Natural killer cell (primary cell): Measurements from ENCODE around the gene RAI1. TPM values are rescaled to one million over a fixed set of nuclear protein-coding genes. Genes with fewer than 3 reads are reported as not detected.
A peak's percentile ranks its signal among the peaks of the same experiment; 100 is the strongest.

Experiments
- ATAC-seq, 3 donors: fragments of 150-1000 bp in 2 of 3; fragments of 200-7000 bp in 1 of 3; cut with Tn5 transposase; 1 replicate in 1 of 3; 2 replicates in 2 of 3; pipeline ENCODE4 v1.10.0; 2021; ENCODE audit warnings: mild to moderate bottlenecking in 2 of 3, moderate library complexity in 2 of 3
- DNase-seq, 2 donors: peaks; one replicate each; pipeline versions ENCODE4 v3.0.0 to v3.0.0-alpha.2; 2013 to 2021; ENCODE audit warnings: mixed read lengths in 1 of 2
- H3K27ac ChIP-seq: one replicate; pipeline ENCODE4 v1.5.1; 2013; ENCODE audit warnings: mild to moderate bottlenecking, low read length
- H3K27me3 ChIP-seq: one replicate; pipeline ENCODE4 v1.6.1; 2013; ENCODE audit warnings: low read length; ENCODE audit not compliant: control insufficient read depth, insufficient read depth
- H3K36me3 ChIP-seq: one replicate; pipeline ENCODE4 v1.6.1; 2013; ENCODE audit warnings: low read length; ENCODE audit not compliant: control insufficient read depth, insufficient read depth
- H3K4me1 ChIP-seq: one replicate; pipeline ENCODE4 v1.6.1; 2013; ENCODE audit warnings: low read length; ENCODE audit not compliant: control insufficient read depth, insufficient read depth
- H3K4me3 ChIP-seq: one replicate; pipeline ENCODE4 v1.5.1; 2013; ENCODE audit warnings: low read length
- H3K9me3 ChIP-seq: one replicate; pipeline ENCODE4 v1.6.1; 2013; ENCODE audit warnings: low read length; ENCODE audit not compliant: control insufficient read depth, insufficient read depth
- H3K27ac Mint-ChIP-seq, 2 donors: one replicate each; pipeline ENCODE4 v1.8.0; 2022; ENCODE audit warnings: mild to moderate bottlenecking in 2 of 2, mixed read lengths in 2 of 2, moderate library complexity in 1 of 2
- H3K27me3 Mint-ChIP-seq, 2 donors: one replicate each; pipeline ENCODE4 v1.8.0; 2022; ENCODE audit warnings: low read depth in 2 of 2, mixed read lengths in 2 of 2
- H3K36me3 Mint-ChIP-seq: one replicate; pipeline ENCODE4 v1.8.0; 2022; ENCODE audit warnings: mixed read lengths
- H3K4me1 Mint-ChIP-seq, 2 donors: one replicate each; pipeline ENCODE4 v1.8.0; 2022; ENCODE audit warnings: mixed read lengths in 2 of 2
- H3K4me3 Mint-ChIP-seq: one replicate; pipeline ENCODE4 v1.8.0; 2022; ENCODE audit warnings: mild to moderate bottlenecking, moderate library complexity, mixed read lengths
- H3K9me3 Mint-ChIP-seq, 2 donors: one replicate each; pipeline ENCODE4 v1.8.0; 2022; ENCODE audit warnings: mixed read lengths in 2 of 2
- CTCF ChIP-seq: fragments of 200-600 bp; IDR thresholded peaks from one replicate; pipeline ENCODE4 v1.8.0; 2022; ENCODE audit warnings: antibody characterized with exemption
- WGBS: methylation state at CpG from one replicate; pipeline ENCODE4 v1.1.7; 2013; ENCODE audit warnings: missing lambda C conversion rate; ENCODE audit not compliant: insufficient coverage; 5-methylcytosine and 5-hydroxymethylcytosine counted together
- intact Hi-C: fragments of 100-400 bp; cut with micrococcal nuclease; formaldehyde crosslinking; loops from one replicate; pipeline ENCODE4 v1.14.2; 2022
- total RNA-seq, 4 donors: library from RNA; stranded (reverse); fragments of 120-200 nt in 1 of 4; gene quantifications; one replicate each; pipeline versions ENCODE4 v1.2.3 to v1.2.4, GENCODE V29; 2013 to 2022

The RAI1 gene
- total RNA-seq, 3 donors from 2014 or later (not counting 1 experiment from before 2014, with no cell fraction given) = 39.8 to 55.0 (median 49.4) TPM

DNA sequence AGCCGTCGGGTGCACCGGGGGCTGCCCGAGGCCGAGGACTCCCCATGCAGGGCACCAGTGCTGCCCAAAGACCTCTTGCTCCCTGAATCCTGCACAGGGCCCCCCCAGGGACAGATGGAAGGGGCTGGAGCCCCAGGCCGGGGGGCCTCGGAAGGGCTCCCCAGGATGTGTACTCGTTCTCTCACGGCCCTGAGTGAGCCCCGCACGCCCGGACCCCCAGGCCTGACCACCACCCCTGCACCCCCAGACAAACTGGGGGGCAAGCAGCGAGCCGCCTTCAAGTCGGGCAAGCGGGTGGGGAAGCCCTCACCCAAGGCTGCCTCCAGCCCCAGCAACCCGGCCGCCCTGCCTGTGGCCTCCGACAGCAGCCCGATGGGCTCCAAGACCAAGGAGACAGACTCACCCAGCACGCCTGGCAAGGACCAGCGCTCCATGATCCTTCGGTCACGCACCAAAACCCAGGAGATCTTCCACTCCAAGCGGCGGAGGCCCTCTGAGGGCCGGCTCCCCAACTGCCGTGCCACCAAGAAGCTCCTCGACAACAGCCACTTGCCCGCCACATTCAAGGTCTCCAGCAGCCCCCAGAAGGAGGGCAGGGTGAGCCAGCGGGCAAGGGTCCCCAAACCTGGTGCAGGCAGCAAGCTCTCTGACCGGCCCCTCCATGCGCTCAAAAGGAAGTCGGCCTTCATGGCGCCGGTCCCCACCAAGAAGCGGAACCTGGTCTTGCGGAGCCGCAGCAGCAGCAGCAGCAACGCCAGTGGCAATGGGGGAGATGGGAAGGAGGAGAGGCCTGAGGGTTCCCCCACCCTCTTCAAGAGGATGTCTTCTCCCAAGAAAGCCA is 114.9 kb downstream of the RAI1 start:
- peaks cover 27% of the 10 kb centered on the region for H3K36me3 ChIP-seq
- ATAC-seq (no peak), DNase-seq (no peak)
- no peaks in the 10 kb centered on the region for H3K9me3 ChIP-seq
- no peak overlapping the region for H3K4me3 ChIP-seq
- peaks cover 30% of the 10 kb centered on the region for H3K4me1 ChIP-seq
- H3K27me3 ChIP-seq = no peaks in the 10 kb centered on the region
- no peaks in the 10 kb centered on the region for H3K27me3 Mint-ChIP-seq
- H3K36me3 Mint-ChIP-seq = no peaks in the 10 kb centered on the region
- 98% methylated on average over 40 of the region's 40 CpGs for WGBS
- H3K4me3 Mint-ChIP-seq = no peak overlapping the region
- no peaks in the 10 kb centered on the region for H3K9me3 Mint-ChIP-seq
- no peak overlapping the region for H3K27ac Mint-ChIP-seq
- H3K27ac ChIP-seq = no peak overlapping the region
- intact Hi-C loops = no loop called here
- TF ChIP-seq CTCF = no peak
- H3K4me1 Mint-ChIP-seq = peaks cover 25 to 40% of the 10 kb centered on the region in 2 donors

- Histone ChIP-seq H3K9me3 (no peaks in the 10 kb centered on the region), H3K27me3 (no peaks in the 10 kb centered on the region), H3K36me3 (peaks cover 27% of the 10 kb centered on the region), H3K27ac (no peak overlapping the region), H3K4me3 (no peak overlapping the region), H3K4me1 (peaks cover 24% of the 10 kb centered on the region)
- intact Hi-C loops = no loop called here
- no peak for TF ChIP-seq CTCF
- 96% methylated on average over 13 of the region's 13 CpGs for WGBS
- no peaks in the 10 kb centered on the region for H3K9me3 Mint-ChIP-seq
- DNase-seq (no peak), ATAC-seq (no peak)
- H3K27me3 Mint-ChIP-seq = no peaks in the 10 kb centered on the region
- no peaks in the 10 kb centered on the region for H3K36me3 Mint-ChIP-seq
- no peak overlapping the region for H3K4me3 Mint-ChIP-seq
- H3K27ac Mint-ChIP-seq = no peak overlapping the region
- H3K4me1 Mint-ChIP-seq = peaks cover 22 to 35% of the 10 kb centered on the region in 2 donors
These were observed 115.5 kb downstream of the RAI1 start for GRCh38 chr17:17796787-17797061.

- Mint-ChIP-seq H3K4me3 (no peak overlapping the region), H3K9me3 (no peaks in the 10 kb centered on the region), H3K4me1 (peaks cover 17 to 30% of the 10 kb centered on the region in 2 donors), H3K27ac (peak overlapping the region in 1 of 2 donors; percentile 35), H3K27me3 (no peaks in the 10 kb centered on the region), H3K36me3 (no peaks in the 10 kb centered on the region)
- no peak overlapping the region for H3K4me3 ChIP-seq
- ATAC-seq (no peak), DNase-seq (no peak)
- no peaks in the 10 kb centered on the region for H3K9me3 ChIP-seq
- no peaks in the 10 kb centered on the region for H3K27me3 ChIP-seq
- WGBS = 94% methylated on average over 30 of the region's 30 CpGs
- intact Hi-C loops = no loop called here
- H3K36me3 ChIP-seq = peaks cover 27% of the 10 kb centered on the region
- no peak for TF ChIP-seq CTCF
- H3K4me1 ChIP-seq = peaks cover 19% of the 10 kb centered on the region
- H3K27ac ChIP-seq = no peak overlapping the region
These were observed 116.0 kb downstream of the RAI1 start for GRCh38 chr17:17797119-17797809.
